ENCODE measurements around the gene FHOD3. TPM values are rescaled to one million over a fixed set of nuclear protein-coding genes. Genes with fewer than 3 reads are reported as not detected.
"Not testable (repeated sequence)": the region's sequence is repeated elsewhere in the genome, so short reads cannot be mapped to it uniquely, and the experiment has no call there.

FHOD3 gene
- polyA plus RNA-seq, 3 donors = 0.89 to 7.6 (median 2.9) TPM

DNA sequence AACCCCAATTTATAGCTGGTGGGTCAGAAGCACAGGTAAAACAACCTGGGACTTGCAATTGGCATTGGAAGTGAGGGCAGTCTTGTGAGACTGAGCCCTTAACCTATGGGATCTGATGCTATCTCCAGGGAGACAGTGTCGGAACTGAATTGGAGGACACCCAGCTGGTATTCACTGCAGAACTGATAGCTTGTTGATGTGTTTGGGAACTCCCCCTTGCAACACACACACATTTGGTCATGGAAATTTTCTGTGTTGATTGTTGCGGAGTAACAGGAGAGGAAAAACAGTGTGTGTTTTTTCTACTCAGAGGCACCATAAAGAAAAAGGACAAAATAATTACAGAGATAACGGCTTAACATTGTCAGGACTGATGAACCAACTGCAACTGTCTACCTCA is 515.2 kb downstream of the FHOD3 start:
- 72 to 79% (median 73%) methylated on average over 3 of the region's 3 CpGs for WGBS, 3 donors

DNA sequence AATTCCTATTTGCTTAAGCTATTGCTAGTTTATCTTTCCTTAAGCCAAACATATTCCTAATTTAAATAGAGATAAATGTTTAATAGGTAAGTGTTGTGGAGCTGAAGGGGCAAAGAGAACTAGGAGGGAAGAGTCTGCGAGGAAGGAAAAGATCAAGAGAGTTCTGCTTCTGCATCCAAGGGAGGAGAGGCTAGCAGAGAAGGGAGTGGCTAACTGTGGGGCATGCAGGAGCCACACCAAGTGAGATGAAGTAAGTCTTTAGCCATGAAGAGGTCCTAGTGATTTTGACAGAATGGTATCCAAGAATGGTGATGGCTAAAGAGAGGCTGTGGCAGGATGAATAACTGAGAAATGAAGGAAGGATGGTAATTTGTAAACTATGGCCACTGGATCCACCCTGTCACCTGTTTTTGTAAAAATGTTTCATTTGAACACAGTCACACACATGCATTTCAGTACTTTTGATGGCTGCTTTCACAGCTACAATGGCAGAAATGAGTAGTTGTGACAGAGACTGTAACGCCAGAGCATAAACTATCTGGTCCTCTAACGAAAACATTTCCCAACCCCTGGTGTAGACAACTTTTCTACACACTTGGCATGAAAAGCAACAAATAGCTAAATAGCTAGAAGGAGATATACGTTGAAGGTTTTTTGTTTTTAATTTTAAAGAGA is 515.7 kb downstream of the FHOD3 start:
- H3K27ac ChIP-seq (ENCODE audit: low read depth, low read length) = no peak overlapping the region
- 78 to 87% (median 81%) methylated on average over 4 of the region's 4 CpGs for WGBS, 3 donors

More for the DNA sequence above, 515.2 kb downstream of the FHOD3 start:
- no peak overlapping the region for H3K27ac ChIP-seq (ENCODE audit: low read depth, low read length)

DNA sequence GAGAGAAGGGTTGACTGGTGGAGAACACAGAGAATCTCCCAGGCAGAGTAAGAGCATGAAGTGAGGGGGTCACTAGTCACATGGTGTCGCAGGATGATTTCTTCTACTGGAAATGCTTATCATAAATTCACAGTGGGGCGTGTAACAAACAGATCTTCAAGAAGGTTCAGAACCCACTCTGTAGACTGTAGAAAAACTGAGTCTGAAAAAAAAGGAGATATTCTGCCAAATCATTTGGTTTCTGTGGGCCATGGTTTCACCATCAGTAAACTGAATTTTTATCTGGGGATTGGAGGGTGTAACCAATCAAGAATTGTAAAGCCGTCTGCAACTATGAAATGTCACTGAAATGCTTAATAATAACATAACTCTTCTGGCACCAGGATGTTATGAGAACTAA is 516.3 kb downstream of the FHOD3 start:
- 82 to 86% (median 86%) methylated on average over 3 of the region's 3 CpGs for WGBS, 3 donors
- H3K27ac ChIP-seq (ENCODE audit: low read depth, low read length) = no peak overlapping the region

DNA sequence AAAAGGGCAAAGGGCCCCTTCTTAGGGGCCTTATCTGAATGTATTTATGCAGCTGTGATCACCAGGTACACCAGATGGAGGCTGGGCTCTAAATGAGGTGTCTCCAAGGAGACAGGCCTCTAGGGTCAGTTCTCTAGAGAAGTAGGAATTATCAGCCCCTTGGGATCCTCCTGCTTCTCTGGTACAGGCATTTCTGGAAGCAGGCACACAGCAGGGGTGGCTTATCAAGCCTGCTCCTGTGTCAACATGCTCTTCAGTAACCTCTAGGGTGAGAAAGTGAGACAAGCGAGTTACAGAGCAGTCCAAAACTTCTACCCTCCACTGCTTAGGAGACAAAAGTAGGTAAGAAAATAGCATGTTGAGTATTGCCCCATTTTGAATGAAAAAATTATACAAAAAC is 517.5 kb downstream of the FHOD3 start:
- H3K27ac ChIP-seq (ENCODE audit: low read depth, low read length) = no peak overlapping the region
- 19 to 91% (median 46%) methylated on average over 1 of the region's 1 CpG for WGBS, 3 donors

DNA sequence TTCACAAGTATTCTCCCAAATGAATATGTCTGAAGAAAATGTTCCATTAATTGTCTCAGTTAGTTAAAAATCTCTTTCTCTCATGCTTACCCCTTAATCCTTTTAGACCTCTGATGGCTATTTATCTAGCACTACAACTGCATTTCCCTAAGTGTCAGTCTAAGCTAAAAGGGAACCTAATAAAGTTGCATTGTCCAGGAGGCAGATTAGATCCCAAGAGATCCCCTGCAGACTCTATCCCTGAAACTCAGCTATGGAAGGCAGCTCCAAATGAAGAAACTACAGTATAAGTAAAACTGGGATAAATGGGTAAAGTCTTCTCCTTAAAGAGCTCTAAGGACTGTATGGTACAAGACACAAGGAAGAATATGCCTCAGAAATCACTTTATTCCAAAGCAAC is 518.6 kb downstream of the FHOD3 start:
- H3K27ac ChIP-seq (ENCODE audit: low read depth, low read length) = not testable (repeated sequence)

DNA sequence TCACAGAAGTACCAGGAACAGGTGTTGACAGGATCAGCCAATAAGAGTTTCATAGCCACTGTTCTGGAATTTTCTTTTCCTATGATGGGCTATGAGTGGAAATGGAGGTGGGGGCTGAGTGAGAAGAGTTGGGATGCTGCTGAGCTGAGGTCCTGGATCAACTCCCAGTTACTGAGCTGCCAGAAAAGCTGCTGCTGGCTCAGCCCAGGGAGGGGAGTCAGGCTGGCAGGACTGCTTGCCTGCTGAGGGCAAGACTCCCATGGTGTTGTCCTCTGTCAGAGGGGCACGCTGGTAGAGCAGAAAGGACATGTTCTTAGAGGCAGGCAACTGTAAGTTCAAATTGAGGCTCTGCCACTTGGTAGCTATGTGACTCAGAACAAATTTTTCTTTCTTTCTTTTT is 519.5 kb downstream of the FHOD3 start:
- 94 to 100% (median 97%) methylated on average over 1 of the region's 1 CpG for WGBS, 3 donors
- H3K27ac ChIP-seq (ENCODE audit: low read depth, low read length) = no peak overlapping the region

DNA sequence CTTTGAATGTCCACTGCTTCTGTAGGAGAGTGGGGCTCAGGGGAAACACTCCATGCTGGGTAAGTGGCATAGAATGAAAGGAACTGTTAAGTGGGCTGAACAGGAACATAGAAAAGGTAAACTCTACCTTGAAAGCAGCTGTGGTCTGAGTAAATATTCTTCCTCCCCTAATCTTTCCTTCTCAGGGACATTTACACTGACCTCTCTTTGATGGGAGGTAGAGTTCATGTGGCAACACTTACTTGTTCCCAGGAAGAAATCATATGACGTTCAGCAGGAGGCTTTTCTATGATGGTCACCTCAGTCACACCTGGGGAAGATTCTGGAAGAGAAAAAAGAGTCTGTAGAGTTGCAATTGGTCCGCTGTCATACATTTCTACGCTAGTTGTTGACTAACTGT is 521.1 kb downstream of the FHOD3 start:
- no peak overlapping the region for H3K27ac ChIP-seq (ENCODE audit: low read depth, low read length)
- WGBS, 3 donors = 41 to 95% (median 94%) methylated on average over 3 of the region's 3 CpGs

DNA sequence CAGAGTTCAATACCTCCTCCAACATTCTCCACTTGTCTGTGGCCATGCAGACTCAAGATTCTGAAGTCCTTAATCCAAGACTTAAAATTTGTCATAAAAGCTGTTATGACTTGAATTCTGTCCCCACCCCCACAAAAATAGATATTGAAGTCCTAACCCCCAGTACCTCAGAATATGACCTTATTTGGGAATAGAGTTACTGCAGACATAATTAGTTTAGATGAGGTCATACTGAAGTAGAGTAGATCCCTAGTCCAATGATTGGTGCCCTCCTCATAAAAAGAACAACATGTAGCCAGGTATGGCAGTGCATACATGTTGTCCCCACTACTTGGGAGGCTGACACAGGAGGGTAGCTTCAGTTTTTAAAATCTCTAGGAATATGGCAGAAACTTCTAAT is 522.1 kb downstream of the FHOD3 start:
- no peak overlapping the region for H3K27ac ChIP-seq (ENCODE audit: low read depth, low read length)

DNA sequence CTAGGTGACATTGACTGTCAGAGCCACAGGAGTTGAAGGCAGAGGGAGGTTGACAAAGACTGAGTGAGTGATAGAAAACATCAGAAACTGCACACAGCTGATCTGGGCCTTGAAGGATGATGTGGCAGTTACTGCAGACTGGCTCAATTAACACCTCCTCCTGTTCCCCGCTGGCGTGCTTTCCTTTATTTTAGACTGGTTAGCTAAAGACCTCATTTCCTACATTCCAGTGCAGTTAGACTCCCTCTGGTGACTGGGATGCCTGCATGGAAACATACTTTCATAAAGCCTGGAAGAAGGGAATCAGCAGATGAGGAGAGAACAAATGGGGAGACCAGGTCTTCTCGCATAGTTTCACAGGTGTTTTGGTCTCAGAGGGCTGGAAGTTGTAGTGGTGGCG is 524.2 kb downstream of the FHOD3 start:
- 97 to 98% (median 98%) methylated on average over 4 of the region's 4 CpGs for WGBS, 3 donors
- H3K27ac ChIP-seq (ENCODE audit: low read depth, low read length) = no peak overlapping the region

DNA sequence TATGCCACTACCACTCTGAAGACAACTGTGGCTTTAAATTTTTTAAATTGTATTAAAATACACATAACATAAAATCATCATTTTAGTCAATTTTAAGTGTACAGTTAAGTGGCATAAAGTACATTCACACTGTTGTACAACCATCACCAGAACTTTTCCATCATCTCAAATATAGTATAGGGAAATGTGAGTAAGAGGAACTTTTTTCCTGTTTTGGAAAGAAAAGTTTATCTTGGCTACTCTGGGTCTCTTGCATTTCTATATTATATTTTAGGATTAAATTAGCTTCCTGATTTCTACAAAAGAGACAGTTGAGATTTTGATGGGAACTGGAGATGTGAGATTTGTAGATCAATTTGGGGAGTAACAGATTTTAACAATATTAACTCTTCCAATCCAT is 528.0 kb downstream of the FHOD3 start:
- H3K27ac ChIP-seq (ENCODE audit: low read depth, low read length) = no peak overlapping the region

DNA sequence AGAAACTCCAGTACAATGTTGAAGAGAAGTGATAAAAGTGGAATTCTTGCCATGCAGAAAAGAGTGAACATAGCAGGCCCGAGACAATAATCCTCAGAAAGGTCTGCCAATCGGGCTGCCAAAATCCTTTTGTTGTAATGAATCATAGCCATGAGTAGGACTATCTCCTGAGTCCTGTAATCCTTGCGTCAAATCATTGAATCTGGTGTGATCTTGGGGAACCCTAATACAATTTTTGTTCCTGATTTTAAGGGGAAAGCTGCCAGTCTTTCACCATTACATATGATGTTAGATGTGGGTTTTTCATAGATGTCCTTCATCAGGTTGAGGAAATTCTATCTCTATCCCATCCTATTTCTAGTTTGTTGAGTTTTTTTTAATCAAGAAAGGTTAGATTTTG is 529.0 kb downstream of the FHOD3 start:
- 97 to 98% (median 98%) methylated on average over 3 of the region's 3 CpGs for WGBS, 3 donors

DNA sequence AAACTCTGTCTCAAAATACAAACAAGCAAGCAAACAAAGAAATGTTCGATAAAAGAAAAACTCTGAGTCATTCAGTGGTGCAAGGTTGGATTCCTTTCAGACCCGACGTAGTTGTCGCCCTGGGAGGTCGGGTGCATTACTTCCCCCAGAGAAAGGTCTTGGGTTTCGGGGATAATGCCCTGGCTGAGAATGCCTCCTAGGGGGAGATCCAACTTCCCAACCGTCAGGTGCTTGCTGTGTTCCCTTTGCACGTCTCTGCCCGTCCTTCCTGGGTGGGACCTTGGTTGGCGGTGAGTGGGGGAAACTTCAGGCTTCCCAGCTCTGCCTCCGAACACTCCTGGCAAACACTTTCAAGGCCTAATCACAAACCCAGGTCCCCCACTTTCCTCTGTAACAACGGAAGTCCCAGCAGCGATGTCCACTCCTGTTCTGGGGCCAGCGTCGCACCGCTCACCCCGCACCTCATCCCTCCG is 530.7 kb downstream of the FHOD3 start:
- WGBS, 3 donors = 0% methylated on average over 17 to 18 of the region's 18 CpGs
- no peak overlapping the region for H3K27ac ChIP-seq (ENCODE audit: low read depth, low read length)

More for the DNA sequence above, 529.0 kb downstream of the FHOD3 start:
- H3K27ac ChIP-seq (ENCODE audit: low read depth, low read length) = no peak overlapping the region

DNA sequence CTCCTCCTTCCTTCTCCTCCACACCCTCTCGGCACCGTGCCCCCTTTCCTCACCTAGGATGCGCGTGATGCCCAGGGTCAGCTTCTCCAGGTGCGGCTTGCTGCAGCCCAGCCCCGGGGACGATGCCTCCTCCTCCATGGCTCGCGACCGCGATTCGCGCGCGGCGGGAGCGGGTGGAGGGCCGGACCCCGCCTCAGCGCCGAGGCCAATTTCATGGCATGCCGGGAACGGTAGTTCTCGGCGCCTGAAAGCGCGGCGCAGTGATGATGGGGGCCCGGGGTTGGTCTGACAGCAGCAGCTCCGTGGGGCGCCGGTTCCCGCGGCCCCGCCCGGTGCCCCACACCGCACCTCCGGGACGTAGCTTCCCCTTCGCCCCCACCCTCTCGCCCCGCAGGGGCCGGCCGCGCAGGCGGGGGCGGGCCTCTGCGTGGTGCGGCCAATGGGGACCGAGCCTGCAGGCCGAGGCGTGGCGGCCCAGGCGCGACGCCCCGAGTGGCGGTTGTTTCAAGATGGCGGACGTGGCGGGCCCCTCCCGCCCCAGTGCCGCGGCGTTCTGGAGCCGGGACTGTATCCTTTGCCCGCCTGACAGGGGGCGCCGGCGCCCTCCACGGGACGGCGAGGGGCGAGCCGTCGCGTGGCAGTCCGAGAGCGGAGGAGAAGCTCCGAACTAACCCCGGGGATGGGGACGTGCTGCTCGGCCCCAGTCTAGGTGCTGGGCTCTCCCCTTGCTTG is 531.3 kb downstream of the FHOD3 start, which contains the start of the genes KIAA1328 and TPGS2:
Gene KIAA1328 (plus strand): TSS at position 498 of the 732 bp plus-strand sequence. CDS start 12 bp downstream, at position 510.
Gene TPGS2 (minus strand): TSS at position 373 of the 732 bp plus-strand sequence. CDS start 235 bp downstream, at position 138.
- peak within 1 kb of the TSS; percentile 51 for H3K27ac ChIP-seq (ENCODE audit: low read depth, low read length)
- 0% methylated on average over 60 to 83 of the region's 83 CpGs for WGBS, 3 donors

Other genes with a start within 250 kb of the FHOD3 start
- gene RPRD1A, start 230.2 kb upstream of the FHOD3 start, polyA plus RNA-seq = 10 to 100 TPM; 10.9 to 22.7 (median 19.9) TPM
- 10 to 100 TPM; 10.9 to 27.1 (median 17.0) TPM for gene SLC39A6, start 168.4 kb upstream of the FHOD3 start, polyA plus RNA-seq
- 10 to 100 TPM; 31.8 to 40.0 (median 34.4) TPM for gene ELP2, start 167.8 kb upstream of the FHOD3 start, polyA plus RNA-seq
- gene MOCOS, start 110.2 kb upstream of the FHOD3 start, polyA plus RNA-seq = 1 to 10 TPM; 1.1 to 4.7 (median 2.3) TPM

Data from adipose tissue (tissue), 3 donors.